Measurements from ENCODE around the gene PSG5. TPM values are rescaled to one million over a fixed set of nuclear protein-coding genes. Genes with fewer than 3 reads are reported as not detected.
"Not testable (repeated sequence)": the region's sequence is repeated elsewhere in the genome, so short reads cannot be mapped to it uniquely, and the experiment has no call there.

Gene PSG5
- total and polyA plus RNA-seq, 2 experiments from 2014 or later = 0.32 TPM; not detected in 1

GRCh38 chr19:43188092-43188491 is 1.8 kb upstream of the PSG5 start:
- H3K27ac ChIP-seq (ENCODE audit: low read depth); H3K4me3 ChIP-seq; H3F3A ChIP-seq (replicated peaks; ENCODE audit: low read depth); H3K27ac Mint-ChIP-seq; H3K9me2 ChIP-seq (ENCODE audit: insufficient read depth); H2AFZ ChIP-seq; H3K36me3 ChIP-seq (ENCODE audit: insufficient read depth); H3K4me2 ChIP-seq; H3K27me3 ChIP-seq (ENCODE audit: insufficient read depth); H3K4me1 Mint-ChIP-seq; H3K4me1 ChIP-seq (ENCODE audit: insufficient read depth); H3K27me3 Mint-ChIP-seq (ENCODE audit: insufficient read depth, low read depth, poor library complexity); ATAC-seq; H3K79me2 ChIP-seq (replicated peaks; ENCODE audit: insufficient read depth); H3K4me3 Mint-ChIP-seq; H4K20me1 ChIP-seq (replicated peaks; ENCODE audit: insufficient read depth): not testable (repeated sequence)
- Mint-ChIP-seq H3K36me3 (ENCODE audit: low read depth) (peaks cover 17% of the 10 kb centered on the region), H3K9me3 (peaks cover 93% of the 10 kb centered on the region)
- peak; percentile 24 for DNase-seq (ENCODE audit: low spot score)
- peak; percentile 47 to 73 for TF ChIP-seq CTCF (conservative IDR thresholded peaks at IDR 0.05; ENCODE audit: low read depth in 2 of 2)

GRCh38 chr19:43181869-43182771 is 4.2 kb downstream of the PSG5 start:
- DNase-seq (ENCODE audit: low spot score); ATAC-seq; H3K27ac Mint-ChIP-seq: not testable (repeated sequence)

GRCh38 chr19:43179569-43180147 is 6.7 kb downstream of the PSG5 start:
- H3K9me3 Mint-ChIP-seq = peaks cover 87% of the 10 kb centered on the region
- peak; percentile 40 to 69; a peak in 3 of 4 replicates for TF ChIP-seq CTCF (conservative IDR thresholded peaks at IDR 0.05; ENCODE audit: low read depth in 2 of 2)
- not testable (repeated sequence) for H3K9me2 ChIP-seq (ENCODE audit: insufficient read depth); H3K79me2 ChIP-seq (replicated peaks; ENCODE audit: insufficient read depth); H3K4me2 ChIP-seq; H3K36me3 Mint-ChIP-seq (ENCODE audit: low read depth); H3F3A ChIP-seq (replicated peaks; ENCODE audit: low read depth); H3K36me3 ChIP-seq (ENCODE audit: insufficient read depth); H3K27ac Mint-ChIP-seq; ATAC-seq; H3K4me1 ChIP-seq (ENCODE audit: insufficient read depth); H3K27me3 ChIP-seq (ENCODE audit: insufficient read depth); H3K4me3 ChIP-seq; H4K20me1 ChIP-seq (replicated peaks; ENCODE audit: insufficient read depth); H3K4me1 Mint-ChIP-seq; H3K4me3 Mint-ChIP-seq; H3K27ac ChIP-seq (ENCODE audit: low read depth); H2AFZ ChIP-seq; H3K27me3 Mint-ChIP-seq (ENCODE audit: insufficient read depth, low read depth, poor library complexity)
- DNase-seq (ENCODE audit: low spot score) = peak; percentile 4

More at GRCh38 chr19:43181869-43182771, 4.2 kb downstream of the PSG5 start:
- not testable (repeated sequence) for H3K36me3 ChIP-seq (ENCODE audit: insufficient read depth); H3K4me3 Mint-ChIP-seq; H3K4me2 ChIP-seq; H3K27me3 Mint-ChIP-seq (ENCODE audit: insufficient read depth, low read depth, poor library complexity); H2AFZ ChIP-seq; H3K79me2 ChIP-seq (replicated peaks; ENCODE audit: insufficient read depth); H3F3A ChIP-seq (replicated peaks; ENCODE audit: low read depth); H3K27ac ChIP-seq (ENCODE audit: low read depth); H3K4me1 ChIP-seq (ENCODE audit: insufficient read depth); H3K4me1 Mint-ChIP-seq; H4K20me1 ChIP-seq (replicated peaks; ENCODE audit: insufficient read depth); H3K9me2 ChIP-seq (ENCODE audit: insufficient read depth); H3K4me3 ChIP-seq; H3K27me3 ChIP-seq (ENCODE audit: insufficient read depth)
- Mint-ChIP-seq H3K9me3 (peaks cover 86% of the 10 kb centered on the region), H3K36me3 (ENCODE audit: low read depth) (peaks cover 18% of the 10 kb centered on the region)

- not testable (repeated sequence) for H3K36me3 Mint-ChIP-seq (ENCODE audit: low read depth); H3K27me3 Mint-ChIP-seq (ENCODE audit: insufficient read depth, low read depth, poor library complexity)
- H3K9me3 Mint-ChIP-seq = peaks cover 89% of the 10 kb centered on the region
Observed at GRCh38 chr19:43178577-43178976, 7.8 kb downstream of the PSG5 start.

GRCh38 chr19:43165906-43166305 is 20.4 kb downstream of the PSG5 start:
- not testable (repeated sequence) for ATAC-seq
- peaks cover 85% of the 10 kb centered on the region for H3K9me3 Mint-ChIP-seq

More at GRCh38 chr19:43178577-43178976, 7.8 kb downstream of the PSG5 start:
- H3K27me3 ChIP-seq (ENCODE audit: insufficient read depth); H3K27ac Mint-ChIP-seq; H3K36me3 ChIP-seq (ENCODE audit: insufficient read depth); H3K27ac ChIP-seq (ENCODE audit: low read depth); H4K20me1 ChIP-seq (replicated peaks; ENCODE audit: insufficient read depth); H3K4me1 ChIP-seq (ENCODE audit: insufficient read depth); H3K4me3 Mint-ChIP-seq; ATAC-seq; H2AFZ ChIP-seq; H3K4me2 ChIP-seq; H3K4me1 Mint-ChIP-seq; H3F3A ChIP-seq (replicated peaks; ENCODE audit: low read depth); H3K4me3 ChIP-seq; H3K9me2 ChIP-seq (ENCODE audit: insufficient read depth); H3K79me2 ChIP-seq (replicated peaks; ENCODE audit: insufficient read depth); DNase-seq (ENCODE audit: low spot score): not testable (repeated sequence)

More at GRCh38 chr19:43165906-43166305, 20.4 kb downstream of the PSG5 start:
- H3K4me1 ChIP-seq (ENCODE audit: insufficient read depth); H3K79me2 ChIP-seq (replicated peaks; ENCODE audit: insufficient read depth); H3F3A ChIP-seq (replicated peaks; ENCODE audit: low read depth); H3K4me1 Mint-ChIP-seq; H3K36me3 ChIP-seq (ENCODE audit: insufficient read depth); H2AFZ ChIP-seq; H3K27ac ChIP-seq (ENCODE audit: low read depth); DNase-seq (ENCODE audit: low spot score); H3K4me3 ChIP-seq; H4K20me1 ChIP-seq (replicated peaks; ENCODE audit: insufficient read depth); H3K4me2 ChIP-seq; H3K36me3 Mint-ChIP-seq (ENCODE audit: low read depth); H3K27me3 Mint-ChIP-seq (ENCODE audit: insufficient read depth, low read depth, poor library complexity); H3K27me3 ChIP-seq (ENCODE audit: insufficient read depth); H3K4me3 Mint-ChIP-seq; H3K27ac Mint-ChIP-seq; H3K9me2 ChIP-seq (ENCODE audit: insufficient read depth): not testable (repeated sequence)

Data from GM23338 (cell line).